GM19397 (cell line): ENCODE results near the gene YTHDF1.

Source experiments
- ATAC-seq: cut with Tn5 transposase; IDR thresholded peaks from one replicate; pipeline ENCODE4 v1.9.1; 2021; ENCODE audit warnings: mild to moderate bottlenecking, moderate library complexity; ENCODE audit not compliant: unreplicated experiment

The YTHDF1 gene

DNA sequence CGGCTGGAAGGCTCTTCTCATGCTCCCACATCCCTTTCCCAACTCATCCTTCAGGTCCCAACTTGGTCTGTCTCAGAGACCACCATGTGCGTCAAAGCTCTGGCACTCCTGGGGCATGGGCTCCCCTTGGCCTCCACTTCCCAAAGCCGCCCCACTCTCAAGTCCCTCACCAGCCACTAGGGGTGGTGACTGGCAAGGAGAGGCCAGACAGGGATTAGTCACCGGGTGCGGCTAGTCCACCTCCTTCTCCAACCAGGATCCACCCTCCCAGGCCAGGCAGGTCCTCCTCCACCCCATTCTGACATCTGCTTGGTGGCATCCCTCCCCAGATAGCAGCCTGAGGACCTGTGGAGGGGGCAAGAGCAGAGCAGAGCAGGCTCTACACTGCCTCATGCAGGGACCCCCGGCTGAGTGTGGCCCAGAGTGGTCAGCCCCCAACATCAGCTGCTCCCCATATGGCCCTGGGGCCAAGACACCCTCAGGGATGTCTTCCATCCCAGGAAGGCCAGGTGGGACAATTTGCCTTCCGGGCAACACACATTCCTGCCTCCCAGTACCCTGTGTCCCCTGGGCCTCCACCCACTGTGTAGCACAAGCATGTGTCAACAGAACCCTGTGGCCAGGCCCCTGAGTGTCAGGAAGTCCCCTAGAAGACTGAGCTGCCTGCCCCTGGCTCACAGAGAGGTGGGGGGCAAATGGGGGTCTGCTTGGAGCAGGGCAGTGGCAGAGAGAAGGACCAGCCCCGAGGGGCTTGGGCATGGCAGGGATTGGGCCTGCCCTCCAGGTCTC lies 29.2 kb downstream of the YTHDF1 start:
- no peak for ATAC-seq

DNA sequence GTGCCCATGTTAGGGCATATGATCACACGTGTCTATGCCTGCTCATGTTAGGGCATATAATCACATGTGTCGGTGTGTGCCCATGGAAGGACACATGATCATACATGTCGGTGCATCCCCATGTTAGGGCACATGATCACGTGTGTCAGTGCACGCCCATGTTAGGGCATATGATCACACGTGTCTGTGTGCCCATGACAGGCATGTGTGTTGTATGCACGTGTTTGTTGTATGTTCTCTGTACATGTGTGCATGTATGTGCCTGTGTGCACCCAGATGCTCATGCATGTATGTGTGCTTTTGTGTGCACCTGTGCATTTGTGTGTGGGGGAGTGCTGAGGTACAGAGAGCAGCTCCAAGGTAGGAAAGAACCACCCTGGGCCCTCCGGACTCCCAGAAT lies 29.8 kb downstream of the YTHDF1 start:
- no peak for ATAC-seq

DNA sequence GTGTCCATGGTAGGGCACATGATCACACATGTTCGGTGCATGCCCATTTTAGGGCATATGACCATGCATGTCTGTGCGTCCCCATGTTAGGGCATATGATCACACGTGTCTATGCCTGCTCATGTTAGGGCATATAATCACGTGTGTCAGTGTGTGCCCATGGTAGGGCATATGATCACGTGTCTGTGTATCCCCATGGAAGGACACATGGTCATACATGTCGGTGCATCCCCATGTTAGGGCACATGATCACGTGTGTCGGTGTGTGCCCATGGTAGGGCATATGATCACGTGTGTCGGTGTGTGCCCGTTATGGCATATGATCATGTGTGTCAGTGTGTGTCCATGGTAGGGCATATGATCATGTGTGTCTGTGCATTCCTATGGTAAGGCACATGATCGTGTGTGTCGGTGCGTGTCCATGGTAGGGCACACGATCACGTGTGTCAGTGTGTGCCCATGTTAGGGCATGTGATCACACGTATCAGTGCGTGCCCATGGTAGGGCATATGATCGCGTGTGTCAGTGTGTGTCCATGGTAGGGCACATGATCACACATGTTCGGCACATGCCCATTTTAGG lies 30.6 kb downstream of the YTHDF1 start:
- no peak for ATAC-seq

DNA sequence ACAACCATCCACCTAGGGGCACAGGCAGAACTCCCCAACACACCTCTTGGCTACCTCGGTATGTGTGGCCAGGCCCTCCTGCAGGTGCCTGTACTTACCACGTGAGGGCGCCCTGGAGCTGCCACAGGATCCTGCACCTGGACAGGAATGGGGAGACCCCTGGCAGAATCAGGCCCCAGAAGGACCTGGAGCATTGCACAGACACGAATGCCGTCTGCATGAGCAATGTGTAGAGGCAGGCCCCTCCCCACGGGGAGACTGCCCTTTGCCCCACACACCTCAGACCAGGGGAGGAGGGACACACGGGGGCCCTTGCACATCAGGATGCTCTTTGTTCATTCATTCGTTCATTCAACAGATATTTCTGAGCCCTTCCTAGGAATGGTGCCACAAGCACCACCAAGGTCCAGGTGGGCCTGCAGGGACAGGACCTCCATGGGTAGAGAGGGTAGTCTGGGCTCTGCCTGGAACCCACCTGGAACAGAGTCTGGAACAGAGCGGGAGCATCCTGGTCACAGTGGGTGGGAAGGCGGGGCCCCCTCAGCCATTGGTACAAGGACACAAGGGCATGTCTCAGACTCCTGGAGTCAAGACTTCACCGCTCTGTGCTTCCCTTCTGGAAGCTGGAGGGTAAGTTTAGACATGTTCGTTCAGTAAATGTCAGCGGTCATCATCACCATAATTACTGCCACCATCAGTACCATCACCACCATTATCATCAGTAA lies 32.3 kb downstream of the YTHDF1 start:
- ATAC-seq: no peak

DNA sequence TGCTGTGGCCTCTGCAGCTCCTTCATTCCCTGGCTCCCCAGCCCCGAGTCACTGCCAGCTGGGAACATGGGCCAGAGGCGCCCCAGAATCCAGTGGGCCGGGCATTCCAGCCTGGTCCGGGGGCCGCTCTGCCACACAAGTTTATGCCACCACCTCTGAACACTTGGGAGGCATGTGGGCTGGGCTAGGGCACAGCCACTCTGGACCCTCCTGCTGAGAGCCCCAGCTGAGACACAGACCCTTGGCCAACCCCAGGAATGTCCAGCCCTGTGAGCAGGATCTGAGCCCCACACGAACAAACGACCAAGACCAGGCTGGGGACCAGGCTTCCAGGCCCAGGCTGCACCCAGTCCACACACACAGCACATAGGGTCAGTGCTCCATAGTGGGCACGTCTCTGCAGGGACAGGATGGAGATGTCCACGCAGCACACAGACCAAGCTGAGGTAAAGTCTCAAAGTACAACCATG lies 33.0 kb downstream of the YTHDF1 start:
- no peak for ATAC-seq

DNA sequence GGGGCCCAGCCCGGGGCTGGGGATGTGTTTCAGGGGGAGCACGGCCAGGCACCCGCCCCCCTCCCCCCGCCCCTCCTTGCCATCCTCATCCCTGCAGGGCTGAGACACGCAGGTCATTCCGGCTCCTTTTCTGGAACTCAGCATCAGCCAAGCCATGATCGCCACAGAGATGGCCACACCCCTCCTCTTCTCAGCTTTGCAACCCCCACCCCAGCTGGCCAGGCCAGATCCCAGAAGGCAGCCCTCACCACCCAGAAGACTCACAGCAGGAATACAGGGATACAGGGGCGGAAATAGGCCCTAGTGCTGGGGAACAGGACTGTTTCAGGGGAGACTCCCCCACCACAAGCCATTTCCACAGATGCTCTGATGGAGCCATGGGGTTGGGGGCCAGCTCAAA lies 33.5 kb downstream of the YTHDF1 start:
- no peak for ATAC-seq

DNA sequence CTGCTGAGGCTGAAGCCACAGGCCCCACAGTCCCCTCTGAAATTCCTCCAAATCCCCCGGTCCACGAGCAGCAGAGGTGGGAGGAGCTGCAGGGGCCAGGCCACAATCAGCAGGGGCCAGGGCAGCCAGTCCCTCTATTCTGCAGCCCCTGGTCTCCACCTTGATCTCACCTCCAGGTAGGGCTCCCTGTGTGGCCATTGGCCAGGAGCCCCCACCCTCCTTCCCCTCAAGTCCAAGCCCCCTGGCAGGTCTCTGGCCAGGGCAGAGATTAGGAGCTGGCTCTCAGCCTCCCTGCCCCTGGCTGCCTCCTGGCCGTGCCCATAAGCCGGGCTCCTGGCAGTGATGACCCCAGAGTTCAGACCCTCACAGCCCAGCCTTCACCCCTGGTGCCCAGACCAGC lies 34.7 kb downstream of the YTHDF1 start:
- ATAC-seq: no peak

DNA sequence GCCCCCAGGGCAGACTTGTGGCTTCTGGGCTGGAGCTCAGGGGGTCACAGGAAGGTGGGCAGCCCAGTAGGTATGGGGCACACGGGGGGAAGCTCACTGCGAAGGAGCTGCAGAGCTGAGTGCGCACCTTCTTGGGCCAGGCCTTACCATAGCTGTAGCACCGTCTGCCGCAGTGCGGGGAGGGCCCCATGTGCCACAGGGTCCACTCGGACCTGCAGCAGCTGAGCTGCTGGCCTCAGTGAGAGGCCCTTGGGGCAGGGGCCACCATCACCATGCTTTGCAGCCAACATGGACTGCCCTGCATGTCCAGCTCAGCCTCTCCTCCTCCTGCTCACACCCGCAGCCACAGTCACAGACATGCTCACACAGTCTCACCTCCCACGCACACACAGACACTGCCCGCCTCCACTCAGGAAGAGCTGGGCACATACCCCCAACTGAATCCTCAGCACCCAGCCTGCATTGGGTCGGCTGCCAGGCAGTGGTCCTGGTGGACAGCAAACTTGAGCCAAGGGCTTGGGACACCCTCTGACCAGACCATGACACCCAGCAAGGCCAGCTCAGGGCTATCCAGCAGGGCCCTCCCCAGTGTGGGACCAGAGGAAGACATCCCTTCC lies 35.3 kb downstream of the YTHDF1 start:
- no peak for ATAC-seq

DNA sequence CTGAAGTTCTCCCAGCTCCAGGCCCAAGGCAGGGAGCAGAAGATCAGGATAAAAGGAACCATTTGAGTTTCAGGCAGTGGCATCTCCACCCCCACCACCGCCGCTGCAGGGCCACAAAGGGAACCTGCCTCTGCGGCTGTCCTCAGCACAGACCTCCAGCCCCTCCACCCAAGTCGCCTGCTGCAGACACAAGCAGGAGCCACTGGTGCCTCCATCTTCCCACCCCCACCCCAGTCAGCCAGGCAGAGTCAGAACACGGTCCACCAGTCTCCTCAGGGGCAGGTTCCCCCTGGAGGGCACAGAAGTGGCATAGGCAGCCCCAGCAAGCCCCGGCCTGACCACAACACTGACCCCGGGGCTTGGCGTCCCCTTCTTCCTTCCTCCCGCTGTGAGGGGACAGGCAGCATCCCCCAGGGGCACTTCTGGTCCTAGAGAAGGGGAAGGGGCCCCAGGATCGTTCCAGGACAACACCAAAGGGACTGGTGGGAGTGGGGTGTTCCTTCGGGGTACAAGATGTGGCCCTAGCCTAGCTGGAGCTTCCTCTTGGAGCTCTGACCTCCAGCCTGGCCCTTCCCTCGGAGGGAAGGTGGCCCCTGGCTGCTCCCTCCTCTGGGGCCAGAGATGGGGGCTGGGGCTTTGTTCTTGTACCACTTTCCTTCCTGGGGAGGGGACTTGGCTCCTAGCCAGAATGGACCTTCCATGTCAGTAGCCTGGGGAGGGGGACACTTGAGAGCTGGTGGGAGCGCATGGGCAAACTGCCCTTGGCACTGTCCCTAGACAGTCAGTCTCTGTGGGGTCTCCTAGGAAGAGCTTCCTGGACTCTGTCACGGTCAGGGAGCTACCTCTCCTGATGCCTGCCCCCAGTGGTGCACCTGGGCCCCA lies 36.0 kb downstream of the YTHDF1 start:
- no peak for ATAC-seq

DNA sequence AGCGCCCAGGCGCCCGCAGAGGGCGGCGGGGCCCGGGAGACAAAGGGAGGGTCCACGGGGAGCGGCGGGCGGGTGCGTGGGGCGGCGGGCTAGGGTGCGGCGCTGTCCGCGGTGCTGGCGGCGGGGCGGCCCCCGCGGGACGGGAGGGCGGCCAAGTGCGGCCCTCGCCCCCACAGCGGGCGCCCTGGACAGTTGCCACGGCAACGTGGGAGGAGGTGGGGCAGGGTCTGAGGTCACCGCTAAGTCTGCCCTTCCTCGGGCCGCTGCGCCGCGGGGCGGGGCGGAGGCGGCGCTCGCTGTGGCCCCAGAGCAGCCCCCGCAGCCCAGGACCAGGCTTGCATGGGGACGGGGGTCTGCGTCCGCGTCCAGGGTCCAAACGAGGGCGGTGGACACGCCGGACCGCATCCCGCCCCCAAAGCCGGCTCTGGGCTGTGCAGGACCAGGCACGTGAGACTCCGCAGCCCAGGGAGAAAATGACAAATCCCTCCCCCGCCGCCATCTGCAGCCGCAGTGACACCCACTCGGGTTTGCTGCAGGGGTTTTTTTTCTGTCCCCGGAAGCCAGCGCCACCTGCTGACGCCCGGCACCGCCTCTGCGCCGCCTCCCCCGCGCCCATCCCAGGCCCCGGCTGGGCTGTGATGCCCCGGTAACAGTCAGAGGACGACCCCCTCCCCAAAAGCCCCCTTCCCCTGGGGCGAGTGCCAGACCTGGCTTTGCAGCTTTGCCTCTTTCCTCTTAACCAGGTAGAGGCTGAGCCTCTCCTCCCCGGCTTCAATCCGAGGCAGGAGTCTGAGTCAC lies 36.8 kb downstream of the YTHDF1 start:
- ATAC-seq: no peak

DNA sequence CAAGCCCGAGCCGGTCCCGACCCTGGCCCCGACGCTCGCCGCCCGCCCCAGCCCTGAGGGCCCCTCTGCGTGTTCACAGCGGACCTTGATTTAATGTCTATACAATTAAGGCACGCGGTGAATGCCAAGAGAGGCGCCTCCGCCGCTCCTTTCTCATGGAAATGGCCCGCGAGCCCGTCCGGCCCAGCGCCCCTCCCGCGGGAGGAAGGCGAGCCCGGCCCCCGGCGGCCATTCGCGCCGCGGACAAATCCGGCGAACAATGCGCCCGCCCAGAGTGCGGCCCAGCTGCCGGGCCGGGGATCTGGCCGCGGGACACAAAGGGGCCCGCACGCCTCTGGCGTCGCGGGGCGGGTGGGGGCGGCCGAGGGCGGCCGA lies 37.5 kb downstream of the YTHDF1 start:
- ATAC-seq: no peak

DNA sequence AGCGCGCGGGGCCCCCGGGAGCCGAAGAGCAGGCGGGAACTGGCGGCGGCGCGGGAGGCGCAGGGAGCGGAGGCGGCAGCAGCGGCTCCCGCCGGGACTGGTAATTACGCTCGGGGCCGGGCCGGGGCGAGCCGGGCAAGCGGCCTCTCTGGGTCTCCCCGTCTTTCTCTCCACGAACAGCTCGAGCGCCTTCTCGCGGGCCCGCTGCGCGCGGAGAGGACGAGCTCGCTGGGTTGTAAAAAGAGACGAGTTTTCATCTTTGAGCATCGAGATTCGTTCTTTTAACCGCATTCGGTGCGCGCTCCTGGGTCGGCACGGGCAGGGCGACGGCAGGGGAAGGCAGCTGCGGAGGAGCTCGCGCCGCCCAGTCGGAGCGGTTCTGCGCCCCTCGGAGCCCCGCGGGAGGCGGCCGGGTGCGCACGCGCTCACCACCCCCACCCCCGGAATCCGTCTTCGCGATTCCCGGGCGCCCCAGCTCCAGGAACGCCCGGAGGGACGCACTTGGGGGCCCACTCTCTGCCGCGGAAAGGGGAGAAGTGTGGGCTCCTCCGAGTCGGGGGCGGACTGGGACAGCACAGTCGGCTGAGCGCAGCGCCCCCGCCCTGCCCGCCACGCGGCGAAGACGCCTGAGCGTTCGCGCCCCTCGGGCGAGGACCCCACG lies 38.0 kb downstream of the YTHDF1 start:
- no peak for ATAC-seq

DNA sequence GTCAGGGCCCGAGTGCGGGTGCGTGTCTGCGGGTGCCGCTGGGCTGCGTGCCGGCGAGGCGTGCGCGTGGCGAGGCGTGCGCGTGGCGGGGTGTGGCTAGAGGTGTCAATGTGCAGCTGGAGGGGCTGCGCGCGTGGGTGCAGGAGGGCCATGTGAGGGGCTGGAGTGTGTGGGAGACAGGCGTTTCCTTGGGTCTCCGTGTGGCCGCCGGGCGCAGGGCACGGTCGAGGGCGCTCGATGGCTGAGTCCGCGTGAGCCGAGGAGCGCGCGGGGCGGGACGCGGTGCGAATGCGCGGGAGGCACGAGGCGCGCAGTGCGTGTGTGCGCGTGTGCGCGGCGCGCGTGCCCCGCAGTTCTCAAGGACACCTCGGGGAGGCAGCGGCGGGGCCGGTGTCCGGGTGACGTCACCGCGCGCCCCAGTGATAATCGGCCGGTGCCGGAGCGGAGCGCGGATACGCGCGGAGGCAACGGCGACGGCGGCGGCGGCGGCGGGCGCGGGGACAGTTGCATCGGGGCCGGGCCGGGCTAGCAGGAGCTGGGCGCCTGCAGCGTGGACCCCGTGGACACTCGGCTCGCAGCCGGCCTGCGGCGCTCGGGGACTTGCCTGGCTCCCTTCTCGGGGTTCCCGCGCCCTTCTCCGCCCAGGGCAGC lies 38.7 kb downstream of the YTHDF1 start:
- ATAC-seq: no peak

DNA sequence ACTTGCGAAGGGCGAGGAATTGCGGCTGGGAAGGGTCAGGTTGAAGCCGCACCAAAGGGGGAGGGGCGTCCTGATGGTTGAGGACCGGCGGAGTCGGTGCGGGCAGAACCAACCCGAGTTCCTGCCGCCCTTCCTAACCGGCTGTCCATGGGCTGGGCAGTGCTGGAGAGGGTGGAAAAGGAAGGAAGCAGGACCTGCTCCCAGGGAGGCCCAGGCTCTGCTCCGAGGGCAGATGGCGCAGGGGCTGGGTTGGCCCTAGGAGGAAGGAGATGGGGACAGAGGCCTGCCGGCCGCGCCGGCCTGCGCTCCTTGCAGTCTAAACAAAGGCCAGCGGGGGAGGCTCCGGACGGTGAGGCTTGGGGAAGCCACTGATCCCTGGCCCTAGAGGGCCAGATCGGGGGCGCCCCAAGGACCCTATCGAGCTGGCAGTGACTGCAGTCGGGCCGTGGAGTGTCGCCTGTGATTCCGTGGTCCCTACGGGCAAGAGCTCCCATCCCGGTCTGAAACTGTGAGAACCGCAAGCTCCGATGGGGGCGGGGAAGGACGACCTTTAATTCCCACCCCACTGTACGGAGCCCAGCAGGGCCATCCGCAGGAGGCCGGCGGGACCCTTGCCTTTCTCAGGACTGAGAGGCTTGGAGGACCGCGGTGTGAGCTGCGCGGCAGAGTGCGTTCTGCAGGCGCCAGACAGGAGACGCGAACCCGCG lies 39.4 kb downstream of the YTHDF1 start:
- ATAC-seq: no peak

DNA sequence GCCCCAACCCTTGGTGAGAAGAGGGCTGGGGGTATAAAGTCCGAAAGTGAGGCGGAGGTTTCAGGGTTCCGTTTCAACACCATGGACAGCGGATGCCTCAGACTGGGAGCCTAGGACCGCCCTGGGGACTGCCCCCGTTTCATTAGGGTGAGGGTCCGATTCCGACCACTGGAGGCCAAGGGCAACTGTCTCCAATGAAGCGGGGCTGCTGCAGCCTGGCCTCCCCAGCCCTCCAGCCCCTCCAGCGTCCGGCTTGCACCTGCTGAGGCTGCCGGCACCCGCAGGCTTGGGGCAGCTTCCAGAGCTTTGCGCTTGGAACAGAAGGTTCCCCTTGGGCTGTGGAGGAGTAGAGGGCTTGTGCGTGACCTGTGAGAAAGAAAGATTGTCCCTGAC lies 39.9 kb downstream of the YTHDF1 start:
- ATAC-seq: no peak

DNA sequence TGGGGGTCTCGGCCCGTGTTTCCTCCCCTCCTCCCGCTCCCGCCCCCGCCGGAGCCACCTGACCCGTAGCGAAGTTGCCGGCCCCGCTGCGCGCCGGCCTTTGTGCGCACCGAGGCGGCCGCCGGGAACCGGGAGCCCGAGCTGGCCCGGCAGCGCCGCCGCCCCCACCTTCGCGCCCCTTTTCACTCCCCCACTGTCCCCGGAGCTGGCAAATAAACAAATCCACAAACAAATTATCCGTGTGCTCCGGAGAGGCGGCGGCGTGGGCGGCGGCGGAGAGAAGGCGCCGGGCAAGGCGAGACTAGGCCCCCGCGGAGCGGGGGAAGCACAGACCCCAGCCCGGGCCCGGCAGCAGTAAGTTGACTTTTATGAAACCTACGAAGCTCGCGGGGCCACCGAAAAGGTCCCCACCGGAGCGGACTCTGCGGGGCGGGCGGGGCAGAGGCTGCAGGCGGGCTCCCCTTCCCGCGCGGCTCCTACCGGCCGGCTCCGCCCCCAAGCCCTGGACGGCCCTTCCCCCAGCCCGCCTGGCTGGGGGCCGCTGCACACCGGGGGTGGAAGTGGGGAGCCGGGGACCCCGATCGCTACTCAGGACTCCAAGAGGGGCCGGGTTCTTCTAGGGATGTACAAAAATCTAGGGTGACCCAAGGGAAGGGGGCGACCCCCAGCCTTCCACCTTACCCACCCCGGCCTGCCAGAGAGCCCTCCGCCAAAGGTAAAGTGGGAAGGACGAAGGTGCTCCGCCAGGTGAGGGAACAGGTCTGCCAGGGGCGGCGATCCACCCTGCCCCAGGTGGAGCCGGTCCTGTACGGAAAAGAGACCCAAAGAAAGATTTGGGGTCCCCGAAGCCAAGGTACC lies 40.7 kb downstream of the YTHDF1 start:
- no peak for ATAC-seq

DNA sequence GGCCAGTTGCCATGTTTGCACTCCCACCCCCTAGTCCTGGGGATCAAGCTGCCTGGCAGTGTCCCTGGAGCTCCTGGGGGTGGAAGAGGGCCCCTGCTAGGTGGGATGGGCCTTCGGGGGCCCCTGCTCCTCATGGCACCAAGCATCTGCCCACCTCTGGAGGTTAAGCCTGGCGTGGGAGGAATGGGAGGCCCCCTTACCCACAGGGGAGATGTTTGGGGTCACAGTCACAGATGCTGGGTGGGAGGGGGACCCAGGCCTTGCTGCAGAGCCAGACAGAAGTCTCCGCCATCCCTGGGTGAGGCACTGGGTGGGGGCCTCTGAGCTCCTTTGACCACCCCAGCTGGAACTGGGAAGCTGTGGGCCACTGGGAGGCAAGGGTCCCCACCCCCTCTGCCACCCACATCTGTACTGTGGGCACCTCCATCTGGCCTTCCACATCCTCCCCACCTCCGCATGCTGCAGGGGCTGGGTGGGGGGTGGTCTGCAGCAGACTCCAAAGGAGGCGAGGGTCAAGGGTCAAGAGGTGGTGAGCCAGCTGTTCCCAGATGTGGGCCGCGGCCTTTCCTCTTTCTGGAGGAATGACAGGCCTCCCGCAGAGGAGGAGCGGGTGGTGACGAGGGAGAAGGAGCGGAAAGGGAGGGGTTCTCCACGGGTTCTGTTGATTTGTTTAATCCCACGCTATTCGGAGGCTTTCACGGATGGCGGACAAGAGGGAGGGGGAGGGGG lies 41.5 kb downstream of the YTHDF1 start:
- ATAC-seq: no peak
